Measurements from ENCODE around the gene PPIA.
"Not testable (repeated sequence)": the region's sequence is repeated elsewhere in the genome, so short reads cannot be mapped to it uniquely, and the experiment has no call there.

Gene PPIA

DNA sequence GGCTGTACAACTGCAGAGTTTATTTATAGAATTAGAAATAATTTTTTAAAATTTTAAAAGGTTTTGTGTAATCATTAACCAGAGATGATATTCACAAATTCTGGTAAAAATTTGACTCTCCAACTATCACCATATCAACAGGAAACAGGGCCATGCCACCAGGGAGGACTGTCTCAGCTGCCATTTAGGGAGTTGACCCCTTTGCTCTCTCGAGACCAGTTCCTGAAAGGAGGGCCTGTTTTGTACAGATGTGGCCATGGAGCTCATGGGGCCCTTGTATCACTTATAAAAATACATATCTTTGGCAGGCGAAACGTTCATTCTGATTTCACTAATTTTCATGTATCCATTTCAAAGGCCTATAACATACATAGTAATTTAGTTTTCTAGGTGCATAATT lies 31.1 kb downstream of the PPIA start:
- TF ChIP-seq CTCF (IDR thresholded peaks at IDR 0.05; ENCODE audit: low read depth, low read length, missing control alignments): no peak
- H3K4me3 ChIP-seq (ENCODE audit: low read depth, low read length): no peak overlapping the region
- DNase-seq (ENCODE audit: low read depth): no peak

DNA sequence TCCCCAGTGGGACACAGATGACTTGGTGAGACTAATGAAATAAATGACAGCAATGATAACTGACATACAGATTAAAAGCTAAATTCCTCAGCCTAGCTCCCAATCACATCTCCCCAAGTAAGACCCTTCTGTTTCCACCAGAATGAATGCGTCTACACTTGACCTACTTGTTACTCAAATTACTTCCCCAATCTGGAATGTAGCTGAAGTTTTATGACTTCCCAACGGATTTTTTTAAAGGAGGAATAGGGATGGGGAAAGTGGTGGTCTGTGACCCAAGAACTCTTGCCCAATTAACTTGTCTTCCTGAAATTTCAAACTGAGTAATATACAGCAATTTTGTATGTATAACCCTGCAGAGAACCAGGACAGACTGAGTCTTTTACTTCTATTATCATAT lies 42.3 kb downstream of the PPIA start:
- no peak for TF ChIP-seq CTCF (IDR thresholded peaks at IDR 0.05; ENCODE audit: low read depth, low read length, missing control alignments)
- no peak for DNase-seq (ENCODE audit: low read depth)
- no peak overlapping the region for H3K4me3 ChIP-seq (ENCODE audit: low read depth, low read length)

- H3K4me3 ChIP-seq (ENCODE audit: low read depth, low read length): not testable (repeated sequence)
Observed at GRCh38 chr7:44842675-44843074, 46.2 kb downstream of the PPIA start.

DNA sequence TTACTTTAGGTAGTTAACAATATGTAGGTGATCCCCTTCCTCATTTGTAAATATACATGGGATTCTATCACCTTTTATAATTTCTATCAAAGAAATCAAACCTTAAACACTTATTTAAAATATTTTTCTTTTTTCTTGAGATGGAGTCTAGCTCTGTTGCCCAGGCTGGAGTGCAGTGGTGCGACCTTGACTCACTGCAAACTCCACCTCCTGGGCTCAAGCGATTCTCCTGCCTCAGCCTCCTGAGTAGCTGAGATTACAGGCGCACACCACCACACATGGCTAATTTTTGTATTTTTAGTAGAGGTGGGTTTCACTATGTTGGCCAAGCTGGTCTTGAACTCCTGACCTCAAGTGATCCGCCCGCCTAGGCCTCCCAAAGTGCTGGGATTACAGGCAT lies 47.0 kb downstream of the PPIA start:
- not testable (repeated sequence) for DNase-seq (ENCODE audit: low read depth); H3K4me3 ChIP-seq (ENCODE audit: low read depth, low read length)

More at GRCh38 chr7:44842675-44843074, 46.2 kb downstream of the PPIA start:
- DNase-seq (ENCODE audit: low read depth): not testable (repeated sequence)

GRCh38 chr7:44845451-44845850 lies 49.0 kb downstream of the PPIA start:
- TF ChIP-seq CTCF (IDR thresholded peaks at IDR 0.05; ENCODE audit: low read depth, low read length, missing control alignments): no peak
- H3K4me3 ChIP-seq (ENCODE audit: low read depth, low read length): no peak overlapping the region
- no peak for DNase-seq (ENCODE audit: low read depth)

- H3K4me3 ChIP-seq (ENCODE audit: low read depth, low read length): peak overlapping the region; percentile 88
- not testable (repeated sequence) for DNase-seq (ENCODE audit: low read depth)
Observed at GRCh38 chr7:44846390-44846789, 49.9 kb downstream of the PPIA start.

DNA sequence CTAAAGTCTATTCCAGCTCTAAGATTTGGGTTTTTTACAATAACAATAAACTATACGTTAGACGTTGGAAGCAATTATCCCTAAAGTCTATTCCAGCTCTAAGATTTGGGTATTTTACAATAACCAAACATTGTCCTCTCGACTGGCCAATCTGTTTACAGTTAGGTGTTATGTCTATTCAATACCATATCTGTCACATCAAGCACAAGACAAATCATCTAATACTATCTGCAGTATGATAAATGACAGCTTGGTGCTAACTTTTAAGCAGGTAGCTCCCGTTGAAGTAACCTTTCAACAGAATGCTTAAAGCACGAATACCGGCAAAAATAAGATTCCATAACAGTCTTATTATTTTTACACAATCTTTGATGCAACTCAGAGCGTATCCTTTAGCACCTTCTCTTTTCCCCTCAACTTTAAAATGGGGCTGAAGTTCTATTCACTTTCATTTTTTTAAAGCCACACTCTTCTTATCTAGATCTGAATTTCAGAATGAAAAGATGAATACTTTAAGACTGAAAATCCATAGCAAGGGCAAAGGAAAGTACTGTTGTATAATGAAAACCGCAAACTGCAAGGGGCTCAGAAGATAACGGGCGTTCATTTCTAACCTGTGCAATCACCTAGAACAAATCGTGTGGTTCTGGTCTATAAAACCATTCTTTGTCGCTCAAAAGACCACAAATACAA lies 50.5 kb downstream of the PPIA start:
- no peak for DNase-seq (ENCODE audit: low read depth)
- no peak for TF ChIP-seq CTCF (IDR thresholded peaks at IDR 0.05; ENCODE audit: low read depth, low read length, missing control alignments)

GRCh38 chr7:44847509-44847919 lies 51.0 kb downstream of the PPIA start:
- TF ChIP-seq CTCF (IDR thresholded peaks at IDR 0.05; ENCODE audit: low read depth, low read length, missing control alignments): peak; percentile 85
- DNase-seq (ENCODE audit: low read depth): peak; percentile 50
- peak overlapping the region; percentile 88 for H3K4me3 ChIP-seq (ENCODE audit: low read depth, low read length)

More for the DNA sequence above, 50.5 kb downstream of the PPIA start:
- peak overlapping the region; percentile 88 for H3K4me3 ChIP-seq (ENCODE audit: low read depth, low read length)
